Endodermal cell (in vitro differentiated cells): ENCODE data around the gene SULT4A1. TPM values are rescaled to one million over a fixed set of nuclear protein-coding genes. Genes with fewer than 3 reads are reported as not detected.

ENCODE experiments used
- DNase-seq: peaks from one replicate; pipeline ENCODE4 v3.0.0-alpha.2; 2017
- H3K27ac ChIP-seq: 2 replicates; pipeline ENCODE4 v1.5.1; 2013; ENCODE audit warnings: mild to moderate bottlenecking, low read depth, low read length, moderate library complexity
- H3K27me3 ChIP-seq: 2 replicates; pipeline ENCODE4 v1.6.1; 2013; ENCODE audit warnings: mild to moderate bottlenecking, low read length, moderate library complexity; ENCODE audit not compliant: insufficient read depth, control insufficient read depth, poor library complexity, severe bottlenecking
- H3K36me3 ChIP-seq: 2 replicates; pipeline ENCODE4 v1.7.0; 2013; ENCODE audit warnings: mild to moderate bottlenecking, low read length, moderate library complexity; ENCODE audit not compliant: control insufficient read depth, insufficient read depth
- H3K4me1 ChIP-seq: one replicate; pipeline ENCODE4 v1.7.0; 2013; ENCODE audit warnings: low read length; ENCODE audit not compliant: control insufficient read depth, insufficient read depth
- H3K4me3 ChIP-seq: 2 replicates; pipeline ENCODE4 v1.5.1; 2013; ENCODE audit warnings: mild to moderate bottlenecking, low read length, moderate library complexity
- H3K9ac ChIP-seq: 2 replicates; pipeline ENCODE4 v1.6.1; 2013; ENCODE audit warnings: mild to moderate bottlenecking, low read length, moderate library complexity; ENCODE audit not compliant: poor library complexity, severe bottlenecking; ENCODE audit errors: extremely low read depth
- H3K9me3 ChIP-seq: 2 replicates; pipeline ENCODE4 v1.6.1; 2013; ENCODE audit warnings: mild to moderate bottlenecking, low read length, moderate library complexity; ENCODE audit not compliant: control insufficient read depth
- H3K27ac Mint-ChIP-seq: 2 replicates; pipeline ENCODE4 v1.8.0; 2020; ENCODE audit warnings: mixed read lengths
- H3K27me3 Mint-ChIP-seq: 2 replicates; pipeline ENCODE4 v1.8.0; 2021; ENCODE audit warnings: mild to moderate bottlenecking, mixed read lengths; ENCODE audit not compliant: insufficient read depth
- H3K36me3 Mint-ChIP-seq: 2 replicates; pipeline ENCODE4 v1.8.0; 2020; ENCODE audit warnings: low read depth, mixed read lengths
- H3K4me1 Mint-ChIP-seq: 2 replicates; pipeline ENCODE4 v1.8.0; 2020; ENCODE audit warnings: mixed read lengths
- H3K4me3 Mint-ChIP-seq: 2 replicates; pipeline ENCODE4 v1.8.0; 2020; ENCODE audit warnings: mild to moderate bottlenecking, moderate library complexity, mixed read lengths
- H3K9me3 Mint-ChIP-seq: 2 replicates; pipeline ENCODE4 v1.8.0; 2020; ENCODE audit warnings: mild to moderate bottlenecking, mixed read lengths
- WGBS, 2 experiments: methylation state at CpG; one replicate each; pipeline versions ENCODE4 v1.1.5 to v1.1.7; 2013; ENCODE audit warnings: missing lambda C conversion rate in 2 of 2, mixed read lengths in 1 of 2; ENCODE audit not compliant: insufficient coverage in 1 of 2, insufficient read length in 1 of 2; 5-methylcytosine and 5-hydroxymethylcytosine counted together
- total RNA-seq, 2 donors: library from RNA; stranded (reverse); fragmentation: NEBNext Ultra II Directional in 1 of 2; extraction: Animal tissue kit (Norgen Biotek cat#: 25700) in 1 of 2; gene quantifications; 2 replicates in 1 of 2; 3 replicates in 1 of 2; pipeline ENCODE4 v1.2.1, GENCODE V29; 2021
- TF ChIP-seq, protein P1 (sequence below): fragments of 200-600 bp; sonication (generic); conservative IDR thresholded peaks from 2 replicates; pipeline ENCODE4 v1.5.0; 2021; ENCODE audit warnings: antibody characterized with exemption, mild to moderate bottlenecking

SULT4A1 gene
- total RNA-seq, 2 donors from 2014 or later, result 11.4 to 12.7 TPM

DNA sequence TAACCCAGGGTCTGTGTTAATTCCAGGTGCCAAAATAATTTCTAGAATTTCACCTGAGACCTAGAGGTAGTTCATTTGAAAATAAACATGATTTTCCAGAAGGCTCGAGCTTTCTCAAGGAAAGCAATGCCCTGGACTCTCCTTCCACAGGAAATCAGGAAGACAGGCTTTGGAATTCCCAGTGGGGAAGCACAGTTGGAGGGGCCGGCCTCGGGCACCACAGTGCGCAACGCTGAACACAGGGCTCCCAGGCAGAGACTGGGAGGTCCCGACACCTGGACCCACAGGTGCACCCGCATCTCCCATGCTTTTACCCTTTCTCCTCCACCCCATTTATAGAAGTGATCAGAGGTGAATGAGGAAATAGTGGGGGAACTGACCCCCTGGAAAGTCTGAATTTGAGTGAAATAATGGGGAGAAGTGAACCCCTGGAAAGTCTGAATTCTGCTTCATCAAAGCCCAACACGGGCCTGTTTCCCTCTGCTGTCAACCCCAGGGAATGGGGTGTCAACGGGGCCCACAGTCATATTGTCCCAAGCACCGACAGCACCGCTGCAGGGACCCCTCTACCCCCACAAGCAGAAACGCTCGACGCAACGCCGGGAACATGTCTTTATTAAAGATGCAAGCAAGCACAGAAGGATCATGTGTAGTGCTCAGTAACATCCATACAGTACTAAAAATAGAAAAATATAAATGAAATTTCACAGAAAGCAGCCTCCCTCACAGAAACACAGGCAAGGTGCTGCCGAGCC, 38.2 kb downstream of the SULT4A1 start:
- no peaks in the 10 kb centered on the region for H3K27me3 Mint-ChIP-seq
- Histone ChIP-seq H3K27ac (no peak overlapping the region), H3K27me3 (no peaks in the 10 kb centered on the region), H3K36me3 (peaks cover 15% of the 10 kb centered on the region), H3K4me3 (no peak overlapping the region), H3K4me1 (peaks cover 14% of the 10 kb centered on the region), H3K9me3 (no peaks in the 10 kb centered on the region), H3K9ac (no peak overlapping the region)
- peak overlapping the region; percentile 65 for H3K27ac Mint-ChIP-seq
- peaks cover 20% of the 10 kb centered on the region for H3K36me3 Mint-ChIP-seq
- peaks cover 20% of the 10 kb centered on the region for H3K4me1 Mint-ChIP-seq
- H3K9me3 Mint-ChIP-seq, result no peaks in the 10 kb centered on the region
- H3K4me3 Mint-ChIP-seq, result no peak overlapping the region
- no peak for DNase-seq
- WGBS, 2 experiments, result 70 to 91% methylated on average over 7 to 16 of the region's 17 CpGs
- TF ChIP-seq, protein P1, sequence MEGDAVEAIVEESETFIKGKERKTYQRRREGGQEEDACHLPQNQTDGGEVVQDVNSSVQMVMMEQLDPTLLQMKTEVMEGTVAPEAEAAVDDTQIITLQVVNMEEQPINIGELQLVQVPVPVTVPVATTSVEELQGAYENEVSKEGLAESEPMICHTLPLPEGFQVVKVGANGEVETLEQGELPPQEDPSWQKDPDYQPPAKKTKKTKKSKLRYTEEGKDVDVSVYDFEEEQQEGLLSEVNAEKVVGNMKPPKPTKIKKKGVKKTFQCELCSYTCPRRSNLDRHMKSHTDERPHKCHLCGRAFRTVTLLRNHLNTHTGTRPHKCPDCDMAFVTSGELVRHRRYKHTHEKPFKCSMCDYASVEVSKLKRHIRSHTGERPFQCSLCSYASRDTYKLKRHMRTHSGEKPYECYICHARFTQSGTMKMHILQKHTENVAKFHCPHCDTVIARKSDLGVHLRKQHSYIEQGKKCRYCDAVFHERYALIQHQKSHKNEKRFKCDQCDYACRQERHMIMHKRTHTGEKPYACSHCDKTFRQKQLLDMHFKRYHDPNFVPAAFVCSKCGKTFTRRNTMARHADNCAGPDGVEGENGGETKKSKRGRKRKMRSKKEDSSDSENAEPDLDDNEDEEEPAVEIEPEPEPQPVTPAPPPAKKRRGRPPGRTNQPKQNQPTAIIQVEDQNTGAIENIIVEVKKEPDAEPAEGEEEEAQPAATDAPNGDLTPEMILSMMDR, result no peak

DNA sequence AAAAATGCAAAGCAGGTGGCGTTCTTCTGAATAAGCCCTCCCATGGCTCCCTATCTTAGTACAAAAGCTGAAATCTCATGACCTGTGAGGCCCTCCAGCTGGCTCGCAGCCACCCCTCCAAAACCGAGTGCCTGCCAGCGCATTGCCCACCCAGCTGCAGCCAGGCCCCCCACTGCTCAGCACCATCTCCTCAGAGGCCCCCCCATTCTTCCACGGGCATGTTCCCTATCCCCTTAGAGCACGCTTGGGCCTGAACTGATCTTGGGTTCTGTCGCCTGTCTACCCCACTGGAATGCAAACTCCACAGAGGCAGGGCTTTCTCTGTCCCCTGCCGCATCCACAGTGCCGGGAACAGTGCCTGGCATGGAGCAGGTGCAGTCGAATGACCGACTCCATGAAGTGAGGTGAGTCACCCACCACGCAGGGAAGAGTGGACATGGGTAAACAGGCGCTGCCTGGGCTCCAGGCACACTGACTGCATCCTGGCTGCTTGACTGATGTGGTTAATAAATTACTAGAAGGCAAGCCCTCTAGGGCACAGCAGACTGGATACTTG, 38.9 kb downstream of the SULT4A1 start:
- no peak overlapping the region for H3K4me3 Mint-ChIP-seq
- WGBS, 2 experiments, result 76 to 83% methylated on average over 7 to 13 of the region's 13 CpGs
- Histone ChIP-seq H3K27ac (no peak overlapping the region), H3K9me3 (no peaks in the 10 kb centered on the region), H3K4me1 (peaks cover 14% of the 10 kb centered on the region), H3K27me3 (no peaks in the 10 kb centered on the region), H3K36me3 (peaks cover 15% of the 10 kb centered on the region), H3K4me3 (no peak overlapping the region), H3K9ac (peak overlapping the region; percentile 16)
- peak; percentile 68 for DNase-seq
- peaks cover 15% of the 10 kb centered on the region for H3K36me3 Mint-ChIP-seq
- H3K9me3 Mint-ChIP-seq, result no peaks in the 10 kb centered on the region
- peaks cover 20% of the 10 kb centered on the region for H3K4me1 Mint-ChIP-seq
- TF ChIP-seq, protein P1, result no peak
- no peaks in the 10 kb centered on the region for H3K27me3 Mint-ChIP-seq
- H3K27ac Mint-ChIP-seq, result peak overlapping the region; percentile 65

DNA sequence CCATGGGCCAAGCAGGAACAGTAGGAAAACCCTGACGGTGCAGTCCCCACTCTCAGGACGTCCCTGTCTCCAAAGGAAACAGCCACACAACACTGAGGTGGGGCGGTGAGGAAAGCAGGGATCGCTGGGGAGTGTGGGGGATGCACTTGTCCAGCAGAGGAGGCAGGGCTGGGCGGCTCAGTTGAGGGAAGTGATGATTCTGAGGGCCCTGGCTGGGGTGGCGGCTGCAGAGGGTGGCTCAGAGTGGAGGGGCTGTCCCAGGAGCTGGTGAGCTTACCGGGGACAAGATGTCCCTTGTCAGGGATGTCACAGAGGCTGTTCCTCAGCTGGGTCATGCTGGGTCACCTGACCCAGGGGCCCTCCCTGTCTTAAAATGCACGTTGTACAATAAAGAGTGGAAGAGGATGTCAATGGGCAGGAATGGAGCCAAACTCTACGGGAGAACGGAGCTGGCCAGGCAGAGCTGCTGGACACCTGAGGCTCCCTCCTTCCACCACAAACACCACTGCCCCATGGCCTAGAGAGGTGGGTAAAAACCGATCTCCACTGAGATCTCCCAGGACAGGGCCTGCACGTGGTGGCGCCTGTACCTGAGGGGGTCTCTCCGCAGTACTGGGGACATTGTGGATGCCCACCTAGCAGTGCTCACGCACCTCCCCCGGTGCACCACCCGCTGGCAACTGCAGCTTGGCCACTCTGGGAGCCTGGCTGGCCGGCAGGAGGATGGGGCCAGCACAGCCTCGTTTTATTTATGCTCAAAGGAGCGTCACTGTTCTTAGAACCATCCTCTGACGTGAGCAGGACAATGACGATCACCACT, 40.5 kb downstream of the SULT4A1 start:
- Mint-ChIP-seq H3K4me3 (no peak overlapping the region), H3K9me3 (no peaks in the 10 kb centered on the region), H3K36me3 (peaks cover 13% of the 10 kb centered on the region), H3K27me3 (no peaks in the 10 kb centered on the region), H3K27ac (peak overlapping the region; percentile 58), H3K4me1 (peaks cover 20% of the 10 kb centered on the region)
- Histone ChIP-seq H3K36me3 (peaks cover 4% of the 10 kb centered on the region), H3K27ac (no peak overlapping the region), H3K4me1 (peaks cover 14% of the 10 kb centered on the region), H3K9ac (no peak overlapping the region), H3K27me3 (no peaks in the 10 kb centered on the region), H3K4me3 (no peak overlapping the region), H3K9me3 (no peaks in the 10 kb centered on the region)
- TF ChIP-seq, protein P1, result no peak
- peak; percentile 35 for DNase-seq
- 89 to 91% methylated on average over 13 to 22 of the region's 22 CpGs for WGBS, 2 experiments
